ENCODE results near the gene HNRNPA3. TPM values are rescaled to one million over a fixed set of nuclear protein-coding genes. Genes with fewer than 3 reads are reported as not detected.

The HNRNPA3 gene
- total and polyA plus RNA-seq, 2 of the 13 experiments (the other 11 are each of a cell fraction or from before 2014, with no cell fraction given) = 73.3 to 97.7 TPM

DNA sequence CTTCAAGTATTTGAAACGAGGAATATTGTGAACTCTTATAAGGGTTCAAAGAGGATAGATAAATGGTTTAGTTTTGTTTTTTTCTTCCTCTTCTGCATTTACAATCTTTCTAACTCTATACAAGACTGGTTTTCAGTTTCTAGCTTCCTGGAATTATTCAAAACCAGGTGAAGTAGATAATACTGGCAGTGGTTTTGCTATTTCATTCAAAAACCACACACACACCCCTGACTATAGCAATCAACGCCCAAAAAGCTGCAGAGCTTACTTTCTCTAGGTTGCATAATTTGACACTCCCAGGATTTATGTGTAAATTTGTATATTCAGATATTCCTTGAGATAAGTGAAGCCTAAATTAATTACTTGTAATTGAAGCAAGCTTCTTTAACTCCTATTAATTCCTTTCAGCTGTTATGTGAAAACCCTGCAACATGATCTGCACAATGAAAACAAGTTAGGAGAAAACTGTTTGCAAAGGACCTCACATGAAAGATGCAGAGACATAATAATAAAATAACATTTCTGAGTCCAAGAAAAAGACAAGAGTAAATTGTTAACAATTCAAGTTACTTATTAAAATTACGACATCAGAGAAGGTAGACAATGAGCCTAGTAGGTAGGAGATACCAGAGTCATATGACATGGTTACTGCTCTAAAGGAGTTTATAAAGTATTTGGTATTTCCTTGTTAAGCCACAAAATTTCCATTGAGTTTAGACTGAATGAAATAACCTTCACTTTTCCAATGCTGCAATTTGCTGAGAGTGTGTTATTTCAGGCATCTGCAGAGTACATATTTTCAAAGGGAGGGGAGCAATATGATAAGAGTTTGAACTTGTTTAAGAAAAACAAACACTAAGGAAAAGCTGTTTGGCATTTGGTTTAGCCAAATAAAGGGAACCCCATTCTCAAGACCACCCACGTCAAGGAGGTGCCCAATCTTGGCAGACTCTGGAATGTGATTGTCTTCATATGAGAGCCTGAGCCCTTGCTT, 53.5 kb downstream of the HNRNPA3 start (continued):
- no peak for TF ChIP-seq HOXA7 (CRISPR knock-in tag; IDR thresholded peaks at IDR 0.05)
- TF ChIP-seq KDM4B (CRISPR knock-in tag; IDR thresholded peaks at IDR 0.05) = no peak
- TF ChIP-seq ZNF614 (CRISPR knock-in tag; IDR thresholded peaks at IDR 0.05; ENCODE audit: borderline replicate concordance) = peak; percentile 54; the same call in 1 of the 2 replicates
- peak; percentile 52; the same call in 1 of the 2 replicates for TF ChIP-seq ERF (CRISPR knock-in tag; IDR thresholded peaks at IDR 0.05)
- no peak for TF ChIP-seq SP1 (IDR thresholded peaks at IDR 0.05)
- no peak for TF ChIP-seq SP1 (CRISPR knock-in tag; IDR thresholded peaks at IDR 0.05)
- TF ChIP-seq RCOR2 (CRISPR knock-in tag; IDR thresholded peaks at IDR 0.05) = no peak
- TF ChIP-seq ZNF615 (CRISPR knock-in tag; IDR thresholded peaks at IDR 0.05; ENCODE audit: borderline replicate concordance) = no peak
- TF ChIP-seq ZNF644 (CRISPR knock-in tag; IDR thresholded peaks at IDR 0.05; ENCODE audit: low read depth) = no peak
- TF ChIP-seq ZNF709 (CRISPR knock-in tag; IDR thresholded peaks at IDR 0.05) = no peak
- TF ChIP-seq, protein P1, sequence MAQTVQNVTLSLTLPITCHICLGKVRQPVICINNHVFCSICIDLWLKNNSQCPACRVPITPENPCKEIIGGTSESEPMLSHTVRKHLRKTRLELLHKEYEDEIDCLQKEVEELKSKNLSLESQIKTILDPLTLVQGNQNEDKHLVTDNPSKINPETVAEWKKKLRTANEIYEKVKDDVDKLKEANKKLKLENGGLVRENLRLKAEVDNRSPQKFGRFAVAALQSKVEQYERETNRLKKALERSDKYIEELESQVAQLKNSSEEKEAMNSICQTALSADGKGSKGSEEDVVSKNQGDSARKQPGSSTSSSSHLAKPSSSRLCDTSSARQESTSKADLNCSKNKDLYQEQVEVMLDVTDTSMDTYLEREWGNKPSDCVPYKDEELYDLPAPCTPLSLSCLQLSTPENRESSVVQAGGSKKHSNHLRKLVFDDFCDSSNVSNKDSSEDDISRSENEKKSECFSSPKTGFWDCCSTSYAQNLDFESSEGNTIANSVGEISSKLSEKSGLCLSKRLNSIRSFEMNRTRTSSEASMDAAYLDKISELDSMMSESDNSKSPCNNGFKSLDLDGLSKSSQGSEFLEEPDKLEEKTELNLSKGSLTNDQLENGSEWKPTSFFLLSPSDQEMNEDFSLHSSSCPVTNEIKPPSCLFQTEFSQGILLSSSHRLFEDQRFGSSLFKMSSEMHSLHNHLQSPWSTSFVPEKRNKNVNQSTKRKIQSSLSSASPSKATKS (CRISPR knock-in tag; IDR thresholded peaks at IDR 0.05) = no peak
- no peak for TF ChIP-seq MYC (CRISPR knock-in tag; IDR thresholded peaks at IDR 0.05; ENCODE audit: borderline replicate concordance)
- no peak for TF ChIP-seq ZNF556 (CRISPR knock-in tag; IDR thresholded peaks at IDR 0.05; ENCODE audit: borderline replicate concordance)
- TF ChIP-seq POGZ (CRISPR knock-in tag; IDR thresholded peaks at IDR 0.05) = 0 out of 2 replicates have a peak, but pooled peaks have one; percentile 14
- peak; percentile 79 for TF ChIP-seq TEAD3 (CRISPR knock-in tag; optimal IDR thresholded peaks at IDR 0.05; ENCODE audit: borderline replicate concordance)
- TF ChIP-seq, protein P2, sequence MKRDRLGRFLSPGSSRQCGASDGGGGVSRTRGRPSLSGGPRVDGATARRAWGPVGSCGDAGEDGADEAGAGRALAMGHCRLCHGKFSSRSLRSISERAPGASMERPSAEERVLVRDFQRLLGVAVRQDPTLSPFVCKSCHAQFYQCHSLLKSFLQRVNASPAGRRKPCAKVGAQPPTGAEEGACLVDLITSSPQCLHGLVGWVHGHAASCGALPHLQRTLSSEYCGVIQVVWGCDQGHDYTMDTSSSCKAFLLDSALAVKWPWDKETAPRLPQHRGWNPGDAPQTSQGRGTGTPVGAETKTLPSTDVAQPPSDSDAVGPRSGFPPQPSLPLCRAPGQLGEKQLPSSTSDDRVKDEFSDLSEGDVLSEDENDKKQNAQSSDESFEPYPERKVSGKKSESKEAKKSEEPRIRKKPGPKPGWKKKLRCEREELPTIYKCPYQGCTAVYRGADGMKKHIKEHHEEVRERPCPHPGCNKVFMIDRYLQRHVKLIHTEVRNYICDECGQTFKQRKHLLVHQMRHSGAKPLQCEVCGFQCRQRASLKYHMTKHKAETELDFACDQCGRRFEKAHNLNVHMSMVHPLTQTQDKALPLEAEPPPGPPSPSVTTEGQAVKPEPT (CRISPR knock-in tag; IDR thresholded peaks at IDR 0.05; ENCODE audit: low read depth) = no peak
- TF ChIP-seq KLF11 (CRISPR knock-in tag; IDR thresholded peaks at IDR 0.05) = no peak
- TF ChIP-seq ELF4 (CRISPR knock-in tag; IDR thresholded peaks at IDR 0.05; ENCODE audit: borderline replicate concordance) = no peak
- TF ChIP-seq ZNF790 (CRISPR knock-in tag; IDR thresholded peaks at IDR 0.05; ENCODE audit: borderline replicate concordance) = no peak
- no peak for TF ChIP-seq RELA (CRISPR knock-in tag; IDR thresholded peaks at IDR 0.05)
- peak; percentile 58 for TF ChIP-seq SOX5 (CRISPR knock-in tag; IDR thresholded peaks at IDR 0.05; ENCODE audit: borderline replicate concordance)
- no peak for TF ChIP-seq CBFB (CRISPR knock-in tag; IDR thresholded peaks at IDR 0.05)
- no peak for TF ChIP-seq ZNF772 (CRISPR knock-in tag; IDR thresholded peaks at IDR 0.05)
- TF ChIP-seq, protein P3, sequence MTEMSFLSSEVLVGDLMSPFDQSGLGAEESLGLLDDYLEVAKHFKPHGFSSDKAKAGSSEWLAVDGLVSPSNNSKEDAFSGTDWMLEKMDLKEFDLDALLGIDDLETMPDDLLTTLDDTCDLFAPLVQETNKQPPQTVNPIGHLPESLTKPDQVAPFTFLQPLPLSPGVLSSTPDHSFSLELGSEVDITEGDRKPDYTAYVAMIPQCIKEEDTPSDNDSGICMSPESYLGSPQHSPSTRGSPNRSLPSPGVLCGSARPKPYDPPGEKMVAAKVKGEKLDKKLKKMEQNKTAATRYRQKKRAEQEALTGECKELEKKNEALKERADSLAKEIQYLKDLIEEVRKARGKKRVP (CRISPR knock-in tag; IDR thresholded peaks at IDR 0.05) = peak in 1 of 2 experiments; percentile 73; a peak in 2 of 4 replicates
- TF ChIP-seq ETV6 (CRISPR knock-in tag; conservative IDR thresholded peaks at IDR 0.05) = no peak
- TF ChIP-seq ZSCAN30 (CRISPR knock-in tag; IDR thresholded peaks at IDR 0.05) = no peak
- TF ChIP-seq XBP1 (CRISPR knock-in tag; IDR thresholded peaks at IDR 0.05) = no peak
- peak; percentile 71 for TF ChIP-seq CEBPG (CRISPR knock-in tag; IDR thresholded peaks at IDR 0.05)
- no peak for TF ChIP-seq BRD4 (CRISPR knock-in tag; IDR thresholded peaks at IDR 0.05)

Measured in HepG2 (cell line).